Measurements from ENCODE around the gene NELFCD. TPM values are rescaled to one million over a fixed set of nuclear protein-coding genes. Genes with fewer than 3 reads are reported as not detected.
"Not testable (repeated sequence)": the region's sequence is repeated elsewhere in the genome, so short reads cannot be mapped to it uniquely, and the experiment has no call there.

The NELFCD gene
- total RNA-seq, 1 experiment from 2014 or later, result 64.8 TPM

- in situ Hi-C loops (cut with HindIII; ENCODE audit: low pct_unique_long_range_greater_than_20kb, low sequenced_read_pairs), result no loop called here
- DNase-seq (ENCODE audit: low read depth), result no peak
Measured at GRCh38 chr20:58967652-58968429, 13.2 kb upstream of the NELFCD start.

- DNase-seq (ENCODE audit: low read depth), result no peak
Measured at GRCh38 chr20:58969439-58969838, 11.6 kb upstream of the NELFCD start.

GRCh38 chr20:58970146-58970545 is 10.9 kb upstream of the NELFCD start:
- in situ Hi-C loops (cut with HindIII; ENCODE audit: low pct_unique_long_range_greater_than_20kb, low sequenced_read_pairs), result no loop called here
- DNase-seq (ENCODE audit: low read depth), result no peak

More at GRCh38 chr20:58969439-58969838, 11.6 kb upstream of the NELFCD start:
- in situ Hi-C loops (cut with HindIII; ENCODE audit: low pct_unique_long_range_greater_than_20kb, low sequenced_read_pairs), result no loop called here

GRCh38 chr20:58971429-58971828 is 9.6 kb upstream of the NELFCD start:
- DNase-seq (ENCODE audit: low read depth), result no peak
- in situ Hi-C loops (cut with HindIII; ENCODE audit: low pct_unique_long_range_greater_than_20kb, low sequenced_read_pairs), result no loop called here

- in situ Hi-C loops (cut with HindIII; ENCODE audit: low pct_unique_long_range_greater_than_20kb, low sequenced_read_pairs), result no loop called here
- DNase-seq (ENCODE audit: low read depth), result no peak
Measured at GRCh38 chr20:58973179-58973578, 7.9 kb upstream of the NELFCD start.

- in situ Hi-C loops (cut with HindIII; ENCODE audit: low pct_unique_long_range_greater_than_20kb, low sequenced_read_pairs), result no loop called here
- DNase-seq (ENCODE audit: low read depth), result no peak
Measured at GRCh38 chr20:58973866-58974265, 7.2 kb upstream of the NELFCD start.

GRCh38 chr20:58975353-58975752 is 5.7 kb upstream of the NELFCD start:
- in situ Hi-C loops (cut with HindIII; ENCODE audit: low pct_unique_long_range_greater_than_20kb, low sequenced_read_pairs), result no loop called here
- no peak for DNase-seq (ENCODE audit: low read depth)

GRCh38 chr20:58976061-58976730 is 4.9 kb upstream of the NELFCD start:
- in situ Hi-C loops (cut with HindIII; ENCODE audit: low pct_unique_long_range_greater_than_20kb, low sequenced_read_pairs), result no loop called here
- no peak for DNase-seq (ENCODE audit: low read depth)

- in situ Hi-C loops (cut with HindIII; ENCODE audit: low pct_unique_long_range_greater_than_20kb, low sequenced_read_pairs), result no loop called here
- no peak for DNase-seq (ENCODE audit: low read depth)
Measured at GRCh38 chr20:58978351-58979190, 2.5 kb upstream of the NELFCD start.

GRCh38 chr20:58981628-58982364 is 740 bp downstream of the NELFCD start:
- in situ Hi-C loops (cut with HindIII; ENCODE audit: low pct_unique_long_range_greater_than_20kb, low sequenced_read_pairs), result no loop called here
- peak; percentile 35 for DNase-seq (ENCODE audit: low read depth)

GRCh38 chr20:58982406-58983114 is 1.5 kb downstream of the NELFCD start:
- in situ Hi-C loops (cut with HindIII; ENCODE audit: low pct_unique_long_range_greater_than_20kb, low sequenced_read_pairs), result no loop called here
- DNase-seq (ENCODE audit: low read depth), result no peak

- in situ Hi-C loops (cut with HindIII; ENCODE audit: low pct_unique_long_range_greater_than_20kb, low sequenced_read_pairs); DNase-seq (ENCODE audit: low read depth): not testable (repeated sequence)
Measured at GRCh38 chr20:58983115-58983468, 2.0 kb downstream of the NELFCD start.

- in situ Hi-C loops (cut with HindIII; ENCODE audit: low pct_unique_long_range_greater_than_20kb, low sequenced_read_pairs), result no loop called here
- no peak for DNase-seq (ENCODE audit: low read depth)
Measured at GRCh38 chr20:58984691-58985090, 3.6 kb downstream of the NELFCD start.

GRCh38 chr20:58985656-58986055 is 4.6 kb downstream of the NELFCD start:
- no peak for DNase-seq (ENCODE audit: low read depth)
- in situ Hi-C loops (cut with HindIII; ENCODE audit: low pct_unique_long_range_greater_than_20kb, low sequenced_read_pairs), result no loop called here

GRCh38 chr20:58986286-58986967 is 5.4 kb downstream of the NELFCD start:
- no peak for DNase-seq (ENCODE audit: low read depth)
- in situ Hi-C loops (cut with HindIII; ENCODE audit: low pct_unique_long_range_greater_than_20kb, low sequenced_read_pairs), result no loop called here

GRCh38 chr20:58986968-58987517 is 6.0 kb downstream of the NELFCD start:
- no peak for DNase-seq (ENCODE audit: low read depth)
- in situ Hi-C loops (cut with HindIII; ENCODE audit: low pct_unique_long_range_greater_than_20kb, low sequenced_read_pairs), result no loop called here
